ENCODE measurements around the gene USP17L19.
"Not testable (repeated sequence)": the region's sequence is repeated elsewhere in the genome, so short reads cannot be mapped to it uniquely, and the experiment has no call there.

DNA sequence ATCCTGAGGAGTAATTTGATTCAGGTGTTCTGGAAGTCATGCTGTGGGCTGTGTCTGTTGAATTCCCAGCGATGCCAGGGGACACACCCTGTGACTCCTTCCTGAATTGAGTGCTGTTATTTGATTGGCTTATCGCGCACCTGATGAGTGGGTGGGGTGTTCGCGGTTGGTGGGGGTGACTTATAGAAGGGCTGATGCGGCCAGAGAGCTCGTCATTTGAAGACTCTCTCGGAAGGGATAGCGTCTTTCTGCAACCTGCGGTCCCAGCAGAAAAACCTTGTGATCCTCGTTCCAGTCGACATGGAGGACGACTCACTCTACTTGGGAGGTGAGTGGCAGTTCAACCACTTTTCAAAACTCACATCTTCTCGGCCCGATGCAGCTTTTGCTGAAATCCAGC, 14.1 kb downstream of the USP17L19 start, which contains the start of gene USP17L22:
- TF ChIP-seq, protein P1, sequence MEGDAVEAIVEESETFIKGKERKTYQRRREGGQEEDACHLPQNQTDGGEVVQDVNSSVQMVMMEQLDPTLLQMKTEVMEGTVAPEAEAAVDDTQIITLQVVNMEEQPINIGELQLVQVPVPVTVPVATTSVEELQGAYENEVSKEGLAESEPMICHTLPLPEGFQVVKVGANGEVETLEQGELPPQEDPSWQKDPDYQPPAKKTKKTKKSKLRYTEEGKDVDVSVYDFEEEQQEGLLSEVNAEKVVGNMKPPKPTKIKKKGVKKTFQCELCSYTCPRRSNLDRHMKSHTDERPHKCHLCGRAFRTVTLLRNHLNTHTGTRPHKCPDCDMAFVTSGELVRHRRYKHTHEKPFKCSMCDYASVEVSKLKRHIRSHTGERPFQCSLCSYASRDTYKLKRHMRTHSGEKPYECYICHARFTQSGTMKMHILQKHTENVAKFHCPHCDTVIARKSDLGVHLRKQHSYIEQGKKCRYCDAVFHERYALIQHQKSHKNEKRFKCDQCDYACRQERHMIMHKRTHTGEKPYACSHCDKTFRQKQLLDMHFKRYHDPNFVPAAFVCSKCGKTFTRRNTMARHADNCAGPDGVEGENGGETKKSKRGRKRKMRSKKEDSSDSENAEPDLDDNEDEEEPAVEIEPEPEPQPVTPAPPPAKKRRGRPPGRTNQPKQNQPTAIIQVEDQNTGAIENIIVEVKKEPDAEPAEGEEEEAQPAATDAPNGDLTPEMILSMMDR (IDR thresholded peaks at IDR 0.05; ENCODE audit: insufficient read depth, low read length), result not testable (repeated sequence)
- TF ChIP-seq GABPA, POLR2AphosphoS5 (IDR thresholded peaks at IDR 0.05; ENCODE audit: low read depth): not testable (repeated sequence)
- TF ChIP-seq, protein P2, sequence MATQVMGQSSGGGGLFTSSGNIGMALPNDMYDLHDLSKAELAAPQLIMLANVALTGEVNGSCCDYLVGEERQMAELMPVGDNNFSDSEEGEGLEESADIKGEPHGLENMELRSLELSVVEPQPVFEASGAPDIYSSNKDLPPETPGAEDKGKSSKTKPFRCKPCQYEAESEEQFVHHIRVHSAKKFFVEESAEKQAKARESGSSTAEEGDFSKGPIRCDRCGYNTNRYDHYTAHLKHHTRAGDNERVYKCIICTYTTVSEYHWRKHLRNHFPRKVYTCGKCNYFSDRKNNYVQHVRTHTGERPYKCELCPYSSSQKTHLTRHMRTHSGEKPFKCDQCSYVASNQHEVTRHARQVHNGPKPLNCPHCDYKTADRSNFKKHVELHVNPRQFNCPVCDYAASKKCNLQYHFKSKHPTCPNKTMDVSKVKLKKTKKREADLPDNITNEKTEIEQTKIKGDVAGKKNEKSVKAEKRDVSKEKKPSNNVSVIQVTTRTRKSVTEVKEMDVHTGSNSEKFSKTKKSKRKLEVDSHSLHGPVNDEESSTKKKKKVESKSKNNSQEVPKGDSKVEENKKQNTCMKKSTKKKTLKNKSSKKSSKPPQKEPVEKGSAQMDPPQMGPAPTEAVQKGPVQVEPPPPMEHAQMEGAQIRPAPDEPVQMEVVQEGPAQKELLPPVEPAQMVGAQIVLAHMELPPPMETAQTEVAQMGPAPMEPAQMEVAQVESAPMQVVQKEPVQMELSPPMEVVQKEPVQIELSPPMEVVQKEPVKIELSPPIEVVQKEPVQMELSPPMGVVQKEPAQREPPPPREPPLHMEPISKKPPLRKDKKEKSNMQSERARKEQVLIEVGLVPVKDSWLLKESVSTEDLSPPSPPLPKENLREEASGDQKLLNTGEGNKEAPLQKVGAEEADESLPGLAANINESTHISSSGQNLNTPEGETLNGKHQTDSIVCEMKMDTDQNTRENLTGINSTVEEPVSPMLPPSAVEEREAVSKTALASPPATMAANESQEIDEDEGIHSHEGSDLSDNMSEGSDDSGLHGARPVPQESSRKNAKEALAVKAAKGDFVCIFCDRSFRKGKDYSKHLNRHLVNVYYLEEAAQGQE (IDR thresholded peaks at IDR 0.05; ENCODE audit: insufficient replicate concordance, low read depth), result not testable (repeated sequence)

Data from HL-60 (cell line).